GM18861 (cell line): ENCODE measurements around the gene TDP2.
"Not testable (repeated sequence)": the region's sequence is repeated elsewhere in the genome, so short reads cannot be mapped to it uniquely, and the experiment has no call there.

ENCODE experiments used
- ATAC-seq: cut with Tn5 transposase; IDR thresholded peaks from one replicate; pipeline ENCODE4 v1.9.1; 2021; ENCODE audit not compliant: unreplicated experiment

Gene TDP2

DNA sequence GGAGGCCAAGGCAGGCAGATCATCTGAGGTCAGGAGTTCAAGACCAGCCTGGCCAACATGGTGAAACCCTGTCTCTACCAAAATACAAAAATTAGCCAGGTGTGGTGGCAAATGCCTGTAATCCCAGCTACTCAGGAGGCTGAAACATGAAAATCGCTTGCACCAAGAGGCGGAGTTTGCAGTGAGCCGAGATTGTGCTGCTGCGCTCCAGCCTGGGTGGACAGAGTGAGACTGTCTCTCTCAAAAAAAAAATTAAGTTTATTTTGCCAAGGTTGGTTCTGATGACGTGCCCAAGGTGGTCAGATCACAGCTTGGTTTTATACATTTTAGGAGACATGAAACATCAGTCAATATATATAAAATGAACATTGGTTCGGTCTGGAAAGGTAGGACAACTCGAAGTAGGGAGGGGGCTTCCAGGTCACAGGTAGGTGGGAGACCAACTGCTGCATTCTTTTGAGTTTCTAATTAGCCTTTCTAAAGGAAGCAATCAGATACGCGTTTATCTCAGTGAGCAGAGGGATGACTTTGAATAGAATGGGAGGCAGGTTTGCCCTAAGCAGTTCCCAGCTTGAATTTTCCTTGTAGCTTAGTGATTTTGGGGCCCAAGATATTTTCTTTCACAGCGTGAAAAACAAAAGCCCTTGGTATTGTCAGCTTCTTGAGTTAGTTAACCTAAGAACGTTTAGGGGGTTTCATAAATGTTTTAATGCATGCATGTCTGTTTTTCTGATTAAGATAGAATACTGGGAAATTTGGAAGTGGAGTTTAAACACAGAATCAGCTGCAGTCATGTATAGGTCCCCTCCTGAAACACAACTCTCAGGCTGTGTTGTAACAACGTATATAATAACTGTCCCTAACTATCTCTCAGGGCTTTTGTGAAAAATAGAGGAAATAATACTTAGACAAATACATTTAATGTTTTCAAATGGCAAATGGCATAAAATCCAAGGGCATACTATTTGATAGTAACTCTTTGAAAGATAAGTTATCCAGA lies 16.9 kb upstream of the TDP2 start:
- no peak for ATAC-seq

GRCh38 chr6:24680582-24680981 lies 13.9 kb upstream of the TDP2 start:
- ATAC-seq, result no peak

DNA sequence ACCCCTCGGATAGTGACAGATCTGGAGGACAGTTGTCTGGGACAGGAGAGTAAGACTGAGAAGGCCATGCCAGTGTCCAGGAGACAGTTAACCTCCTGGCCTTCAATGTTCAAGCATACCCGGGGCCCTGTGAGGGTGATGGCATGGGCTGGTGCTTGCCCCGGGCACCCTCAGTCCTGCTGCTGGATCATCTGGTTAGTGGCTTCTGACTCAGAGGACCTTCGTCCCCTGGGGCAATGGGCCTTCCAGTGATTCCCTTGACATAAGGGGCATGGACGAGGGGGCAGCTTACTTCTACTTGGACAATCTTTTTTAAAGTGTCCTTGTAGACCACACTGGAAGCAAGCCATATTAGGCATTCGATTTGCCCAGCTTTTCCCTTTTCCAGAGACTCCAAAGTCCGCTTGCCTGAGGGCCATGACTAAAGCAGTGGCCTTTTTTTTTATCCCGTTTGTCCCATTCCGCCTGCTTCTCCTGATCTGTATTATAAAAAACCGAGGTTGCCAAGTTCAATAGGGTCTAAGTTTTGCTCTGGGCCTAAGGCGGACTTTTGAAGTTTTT lies 12.2 kb upstream of the TDP2 start:
- ATAC-seq, result not testable (repeated sequence)

DNA sequence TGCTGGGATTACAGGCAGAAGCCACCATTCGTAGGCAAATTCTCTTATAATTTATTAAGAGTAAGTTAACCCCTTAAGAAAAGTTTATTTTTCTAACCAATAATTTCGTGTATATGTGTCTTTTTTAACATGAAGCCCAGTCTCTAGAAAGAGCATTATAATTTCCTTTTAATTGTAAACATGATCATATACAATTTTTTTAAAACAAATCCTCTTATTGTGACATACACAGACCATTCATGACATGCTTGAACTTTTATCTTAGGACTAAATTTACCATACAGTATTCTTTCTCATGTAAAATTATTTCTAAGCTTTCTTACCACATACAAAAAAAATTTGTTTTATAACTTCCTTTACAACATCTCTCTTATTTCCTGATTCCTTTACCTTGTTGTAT lies 6.9 kb upstream of the TDP2 start:
- ATAC-seq, result no peak

- no peak for ATAC-seq
These were observed 6.0 kb upstream of the TDP2 start for GRCh38 chr6:24672620-24673182.

DNA sequence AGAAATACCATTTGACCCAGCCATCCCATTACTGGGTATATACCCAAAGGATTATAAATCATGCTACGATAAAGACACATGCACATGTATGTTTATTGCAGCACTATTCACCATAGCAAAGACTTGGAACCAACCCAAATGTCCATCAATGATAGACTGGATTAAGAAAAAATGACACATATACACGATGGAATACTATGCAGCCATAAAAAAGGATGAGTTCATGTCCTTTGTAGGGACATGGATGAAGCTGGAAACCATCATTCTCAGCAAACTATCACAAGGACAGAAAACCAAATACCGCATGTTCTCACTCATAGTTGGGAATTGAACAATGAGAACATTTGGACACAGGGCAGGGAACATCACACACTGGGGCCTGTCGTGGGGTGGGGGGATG lies 4.4 kb upstream of the TDP2 start:
- not testable (repeated sequence) for ATAC-seq

- ATAC-seq, result not testable (repeated sequence)
These were observed 3.8 kb upstream of the TDP2 start for GRCh38 chr6:24670492-24670891.

DNA sequence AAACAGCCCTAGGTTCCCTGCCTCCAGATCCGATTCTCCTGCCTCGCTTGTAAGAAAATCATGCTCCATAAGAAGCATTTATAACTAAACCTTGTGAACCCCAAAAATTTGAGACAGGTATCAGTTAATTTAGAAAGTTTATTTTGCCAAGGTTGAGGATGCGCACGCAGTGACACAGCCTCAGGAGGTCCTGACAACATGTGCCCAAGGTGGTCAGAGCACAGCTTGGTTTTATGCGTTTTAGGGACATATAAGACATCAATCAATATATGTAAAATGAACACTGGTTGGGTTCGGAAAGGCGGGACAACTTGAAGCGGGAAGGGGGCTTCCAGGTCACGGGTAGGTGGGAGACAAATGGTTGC lies 2.3 kb upstream of the TDP2 start:
- ATAC-seq, result no peak

DNA sequence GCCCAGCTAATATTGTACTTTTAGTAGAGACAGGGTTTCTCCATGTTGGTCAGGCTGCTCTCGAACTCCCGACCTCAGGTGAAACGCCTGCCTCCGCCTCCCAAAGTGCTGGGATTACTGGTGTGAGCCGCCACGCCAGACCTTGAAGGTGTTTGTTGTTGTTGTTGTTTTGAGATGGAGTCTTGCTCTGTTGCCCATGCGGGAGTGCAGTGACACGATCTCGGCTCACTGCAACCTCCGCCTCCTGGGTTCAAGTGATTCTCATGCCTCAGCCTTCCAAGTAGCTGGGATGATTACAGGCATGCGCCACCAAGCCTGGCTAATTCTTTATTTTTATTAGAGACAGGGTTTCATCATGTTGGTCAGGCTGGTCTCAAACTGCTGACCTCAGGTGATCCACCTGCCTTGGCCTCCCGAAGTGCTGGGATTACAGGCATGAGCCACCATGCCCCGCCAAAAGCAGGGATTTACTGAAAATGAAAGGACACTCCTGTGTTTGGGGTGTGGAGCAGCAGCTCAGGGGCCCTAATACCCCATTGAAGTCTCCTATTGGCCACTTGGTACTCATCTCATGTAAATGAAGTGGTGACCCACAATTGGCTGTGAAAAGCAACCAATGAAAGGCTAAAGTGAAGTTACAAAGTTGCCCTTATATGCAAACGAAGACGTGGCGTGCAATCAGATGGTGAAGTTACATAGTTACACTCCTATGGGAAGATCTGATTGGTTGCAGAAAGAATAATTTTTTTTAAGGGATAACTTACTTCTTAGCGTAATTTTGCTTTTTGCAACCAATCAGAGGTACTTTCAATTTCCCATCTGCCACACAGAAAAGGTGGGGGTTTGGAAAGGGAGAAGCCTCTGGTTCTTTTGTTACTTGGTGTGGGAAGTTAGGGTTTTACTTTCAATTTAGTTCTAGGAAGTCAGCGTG lies 1.6 kb upstream of the TDP2 start:
- ATAC-seq, result not testable (repeated sequence)

DNA sequence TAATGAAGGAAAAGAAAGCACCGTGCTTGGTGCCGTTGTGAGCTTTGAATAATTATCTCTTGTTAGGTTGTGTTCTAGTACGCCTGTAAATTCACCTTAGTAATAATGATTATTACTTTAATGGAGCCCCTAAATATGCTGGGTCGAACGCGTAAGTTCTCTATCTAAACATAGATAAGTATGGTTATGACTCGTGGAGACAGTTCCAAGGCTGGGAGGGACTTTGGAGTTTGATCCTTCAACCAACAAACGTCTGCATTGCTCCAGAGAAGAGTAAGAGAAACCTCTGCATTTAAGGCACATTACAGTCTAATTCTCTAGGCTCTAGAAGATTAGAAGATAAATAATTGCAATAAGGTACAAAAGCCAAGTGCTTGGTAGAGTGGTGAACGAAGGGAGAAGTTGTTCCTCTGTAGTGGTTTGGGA lies 692 bp upstream of the TDP2 start:
- no peak for ATAC-seq

DNA sequence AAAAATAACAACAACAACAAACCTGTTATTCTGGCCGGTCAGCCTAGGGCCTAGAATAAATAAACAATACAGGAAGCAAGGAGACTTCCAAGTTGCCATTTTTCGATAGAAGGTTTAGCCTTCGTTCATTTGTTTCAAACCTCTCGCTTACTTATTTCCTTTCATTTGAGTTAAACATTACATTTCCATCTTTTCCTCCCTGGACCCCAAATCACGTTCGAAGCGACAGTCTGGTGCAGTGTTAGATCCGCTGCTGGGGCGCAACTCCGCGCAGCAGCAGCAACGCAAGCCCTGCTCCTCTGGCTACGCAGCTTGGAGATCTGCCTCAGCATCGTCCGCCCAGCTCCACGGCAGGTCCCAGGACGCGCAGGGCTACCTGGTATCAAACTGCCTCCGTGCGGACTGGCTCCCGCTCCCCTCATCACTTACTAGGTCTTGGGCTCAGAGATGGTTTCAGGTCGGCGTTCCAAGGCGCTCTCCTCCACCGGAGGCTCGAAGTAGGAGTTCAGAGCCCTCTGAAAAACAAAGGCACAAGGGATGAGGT lies 530 bp downstream of the TDP2 start:
- no peak for ATAC-seq

GRCh38 chr6:24664046-24664987 lies 2.4 kb downstream of the TDP2 start:
- ATAC-seq, result no peak

DNA sequence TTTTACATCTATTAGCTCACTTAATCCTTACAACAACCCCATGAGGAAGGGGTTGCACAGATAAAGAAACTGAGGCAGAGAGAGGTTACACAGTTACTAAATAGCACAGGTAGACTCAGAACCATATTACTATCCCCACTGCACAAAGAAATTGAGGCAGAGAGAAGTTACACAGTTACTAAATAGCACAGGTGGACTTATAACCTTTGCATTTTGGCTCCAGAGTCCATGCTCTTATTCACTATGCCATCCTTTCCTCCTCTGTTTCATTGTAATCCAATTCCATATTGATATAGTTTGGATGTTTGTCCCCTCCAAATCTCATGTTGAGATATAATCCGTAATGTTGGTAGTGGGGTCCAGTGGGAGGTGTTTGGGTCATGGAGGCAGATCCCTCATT lies 3.5 kb downstream of the TDP2 start:
- ATAC-seq, result no peak

- no peak for ATAC-seq
These were observed 4.5 kb downstream of the TDP2 start for GRCh38 chr6:24662236-24662635.

DNA sequence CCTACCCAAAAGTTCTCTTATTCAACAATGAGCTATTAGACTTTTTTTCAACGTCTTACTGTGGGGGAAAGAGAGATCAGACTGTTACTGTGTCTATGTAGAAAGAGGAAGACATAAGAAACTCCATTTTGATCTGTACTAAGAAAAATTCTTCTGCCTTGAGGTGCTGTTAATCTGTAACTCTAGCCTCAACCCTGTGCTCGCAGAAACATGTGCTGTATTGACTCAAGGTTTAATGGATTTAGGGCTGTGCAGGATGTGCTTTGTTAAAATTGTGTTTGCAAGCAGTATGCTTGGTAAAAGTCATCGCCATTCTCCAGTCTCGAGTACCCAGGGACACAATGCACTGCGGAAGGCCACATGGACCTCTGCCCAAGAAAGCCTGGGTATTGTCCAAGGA lies 4.9 kb downstream of the TDP2 start:
- ATAC-seq, result not testable (repeated sequence)

GRCh38 chr6:24660105-24660504 lies 6.6 kb downstream of the TDP2 start:
- ATAC-seq, result no peak

DNA sequence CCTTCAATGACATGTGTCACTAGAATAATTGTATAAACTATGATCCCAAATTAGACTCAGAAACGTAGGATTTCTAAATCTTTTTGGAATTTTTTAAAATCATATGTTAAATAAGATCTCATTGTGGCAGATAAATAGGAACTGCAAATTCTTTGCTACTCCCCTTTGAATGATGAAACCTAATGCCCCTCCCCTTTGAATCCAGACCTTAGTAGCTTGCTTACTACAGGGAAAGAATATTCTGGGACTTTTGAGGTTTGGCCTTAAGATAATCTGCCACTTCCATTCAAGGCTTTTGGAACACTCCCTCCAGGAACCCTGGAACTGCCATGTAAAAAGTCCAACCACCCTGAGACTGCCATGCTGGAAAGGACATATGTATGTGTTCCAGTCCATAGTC lies 7.1 kb downstream of the TDP2 start:
- ATAC-seq, result no peak

GRCh38 chr6:24658573-24659560 lies 7.8 kb downstream of the TDP2 start:
- ATAC-seq, result no peak
